Activated T-cell treated with anti-CD3 and anti-CD28 coated beads, Interleukin-2, amount 50 U/mL, for 24 hours (primary cell): Measurements from ENCODE around the gene PIEZO2.

Source experiments
- DNase-seq: peaks from one replicate; pipeline ENCODE4 v3.0.0-alpha.2; 2020
- H3K27ac Mint-ChIP-seq: 2 replicates; pipeline ENCODE4 v1.8.0; 2020; ENCODE audit warnings: mild to moderate bottlenecking, mixed read lengths
- H3K27me3 Mint-ChIP-seq: 2 replicates; pipeline ENCODE4 v1.8.0; 2020; ENCODE audit warnings: mixed read lengths
- H3K36me3 Mint-ChIP-seq: 2 replicates; pipeline ENCODE4 v1.8.0; 2020; ENCODE audit warnings: low read depth, mixed read lengths
- H3K4me1 Mint-ChIP-seq: 2 replicates; pipeline ENCODE4 v1.8.0; 2020; ENCODE audit warnings: low read depth, mixed read lengths
- H3K4me3 Mint-ChIP-seq: 2 replicates; pipeline ENCODE4 v1.8.0; 2020; ENCODE audit warnings: mild to moderate bottlenecking, moderate library complexity, mixed read lengths
- H3K9me3 Mint-ChIP-seq: 2 replicates; pipeline ENCODE4 v1.8.0; 2020; ENCODE audit warnings: mixed read lengths

The PIEZO2 gene

DNA sequence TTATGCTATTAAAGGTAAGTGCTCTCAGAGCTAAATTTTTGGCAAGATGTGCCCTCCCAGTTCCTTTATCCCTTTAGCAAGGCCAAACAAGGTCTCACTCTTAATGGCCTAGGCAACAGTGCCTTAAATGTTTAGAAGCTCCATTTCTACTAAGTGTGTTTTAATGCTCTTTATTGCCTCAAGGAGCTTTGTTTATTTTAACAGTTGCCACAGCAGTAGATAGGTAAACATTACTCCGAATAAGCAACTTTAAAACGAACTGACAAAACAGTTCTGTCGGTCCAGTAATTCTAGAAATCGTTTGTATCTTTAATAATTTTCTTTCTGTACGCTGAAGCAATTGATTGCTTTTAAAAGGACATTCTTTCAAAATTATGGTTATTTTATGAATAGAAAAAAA lies 74.5 kb downstream of the PIEZO2 start:
- no peaks in the 10 kb centered on the region for H3K36me3 Mint-ChIP-seq
- no peak overlapping the region for H3K27ac Mint-ChIP-seq
- no peak overlapping the region for H3K4me3 Mint-ChIP-seq
- no peaks in the 10 kb centered on the region for H3K4me1 Mint-ChIP-seq
- H3K27me3 Mint-ChIP-seq: no peaks in the 10 kb centered on the region
- H3K9me3 Mint-ChIP-seq: no peaks in the 10 kb centered on the region
- no peak for DNase-seq

- H3K9me3 Mint-ChIP-seq: no peaks in the 10 kb centered on the region
- H3K36me3 Mint-ChIP-seq: no peaks in the 10 kb centered on the region
- DNase-seq: no peak
- no peaks in the 10 kb centered on the region for H3K27me3 Mint-ChIP-seq
- H3K4me1 Mint-ChIP-seq: no peaks in the 10 kb centered on the region
- no peak overlapping the region for H3K4me3 Mint-ChIP-seq
- no peak overlapping the region for H3K27ac Mint-ChIP-seq
Observed at GRCh38 chr18:11073971-11074370, 75.4 kb downstream of the PIEZO2 start.

GRCh38 chr18:11072632-11073031 lies 76.7 kb downstream of the PIEZO2 start:
- Mint-ChIP-seq H3K4me3 (no peak overlapping the region), H3K9me3 (no peaks in the 10 kb centered on the region), H3K27ac (no peak overlapping the region), H3K4me1 (no peaks in the 10 kb centered on the region), H3K36me3 (no peaks in the 10 kb centered on the region), H3K27me3 (no peaks in the 10 kb centered on the region)
- DNase-seq: no peak

DNA sequence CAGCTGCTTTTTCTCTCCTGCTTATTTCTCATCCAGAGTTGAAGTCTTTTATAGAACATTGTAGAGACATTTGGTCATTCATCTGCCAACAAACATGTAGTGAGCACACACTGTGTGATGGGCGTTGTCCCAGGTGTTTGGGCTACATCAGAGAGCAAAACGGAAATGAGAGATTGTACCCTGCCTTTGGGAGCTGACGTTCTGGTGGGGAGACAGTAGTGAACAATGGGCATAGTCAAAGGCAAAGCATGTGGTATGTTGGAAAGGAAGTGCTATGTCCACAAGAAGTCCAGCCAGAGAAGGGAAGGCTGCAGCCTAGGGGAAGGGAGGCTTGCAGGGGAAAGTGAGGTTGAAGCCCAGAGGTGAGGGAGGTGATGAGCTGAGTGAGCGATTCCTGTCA lies 78.1 kb downstream of the PIEZO2 start:
- Mint-ChIP-seq H3K4me1 (no peaks in the 10 kb centered on the region), H3K27me3 (no peaks in the 10 kb centered on the region), H3K4me3 (no peak overlapping the region), H3K36me3 (no peaks in the 10 kb centered on the region), H3K9me3 (peaks cover 2% of the 10 kb centered on the region), H3K27ac (no peak overlapping the region)
- no peak for DNase-seq

DNA sequence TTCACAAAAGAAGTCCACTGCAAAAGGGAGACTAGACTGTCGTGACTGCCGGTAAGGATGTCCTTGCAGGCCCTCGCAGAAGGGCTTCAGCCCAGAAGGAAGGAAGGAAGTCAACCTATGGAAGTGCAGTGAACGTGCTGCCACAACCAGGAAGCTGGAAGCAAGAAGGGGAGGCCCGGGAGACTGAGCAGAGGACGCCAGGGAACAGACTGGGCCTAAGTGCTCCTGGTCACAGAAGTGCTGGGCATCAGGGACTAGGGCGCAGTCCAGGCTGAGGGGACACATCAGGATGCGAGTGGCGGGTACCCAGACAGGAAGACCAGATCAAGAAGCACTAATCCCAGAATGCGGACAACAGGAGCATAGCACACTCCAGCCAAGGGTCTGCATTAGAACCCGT lies 78.8 kb downstream of the PIEZO2 start:
- Mint-ChIP-seq H3K36me3 (no peaks in the 10 kb centered on the region), H3K9me3 (peaks cover 2% of the 10 kb centered on the region), H3K27ac (no peak overlapping the region), H3K4me1 (no peaks in the 10 kb centered on the region), H3K27me3 (no peaks in the 10 kb centered on the region), H3K4me3 (no peak overlapping the region)
- DNase-seq: no peak

- no peaks in the 10 kb centered on the region for H3K4me1 Mint-ChIP-seq
- no peaks in the 10 kb centered on the region for H3K36me3 Mint-ChIP-seq
- H3K9me3 Mint-ChIP-seq: peaks cover 4% of the 10 kb centered on the region
- no peak overlapping the region for H3K27ac Mint-ChIP-seq
- no peak overlapping the region for H3K4me3 Mint-ChIP-seq
- H3K27me3 Mint-ChIP-seq: no peaks in the 10 kb centered on the region
- no peak for DNase-seq
Observed at GRCh38 chr18:11066038-11066437, 83.3 kb downstream of the PIEZO2 start.

DNA sequence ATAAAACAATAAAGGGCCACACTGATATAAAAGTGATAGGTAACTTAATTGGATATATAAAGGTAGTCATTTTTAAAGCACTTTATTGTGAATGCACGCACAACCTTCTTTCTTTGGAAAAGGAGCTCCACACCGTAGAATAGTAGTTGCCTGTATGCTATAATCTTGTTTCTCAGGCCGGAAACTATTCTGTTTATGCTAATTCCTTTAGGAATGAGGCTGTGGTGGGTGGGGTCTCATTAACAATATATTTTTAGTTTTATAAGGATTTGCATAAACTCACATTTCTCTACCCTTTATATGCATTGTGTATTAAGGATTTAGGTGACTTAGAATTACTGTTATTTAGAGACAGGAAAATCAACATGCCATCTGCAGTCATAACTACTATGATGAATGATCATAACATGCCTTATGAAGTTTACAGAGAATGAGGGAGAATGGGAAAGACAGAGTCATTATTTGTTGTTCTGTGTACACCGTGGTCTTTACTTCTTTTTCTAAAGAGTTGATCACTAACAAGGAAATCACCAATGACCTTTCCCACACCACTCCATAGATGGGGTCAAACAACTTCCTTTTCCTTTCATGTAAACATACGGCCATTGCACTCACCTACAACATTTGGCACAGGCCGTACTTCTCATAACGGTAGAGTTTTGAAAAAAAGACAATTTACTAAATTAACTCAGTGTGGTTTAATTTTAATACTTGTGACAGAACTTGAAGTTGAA lies 84.5 kb downstream of the PIEZO2 start:
- no peak overlapping the region for H3K27ac Mint-ChIP-seq
- H3K4me1 Mint-ChIP-seq: no peaks in the 10 kb centered on the region

DNA sequence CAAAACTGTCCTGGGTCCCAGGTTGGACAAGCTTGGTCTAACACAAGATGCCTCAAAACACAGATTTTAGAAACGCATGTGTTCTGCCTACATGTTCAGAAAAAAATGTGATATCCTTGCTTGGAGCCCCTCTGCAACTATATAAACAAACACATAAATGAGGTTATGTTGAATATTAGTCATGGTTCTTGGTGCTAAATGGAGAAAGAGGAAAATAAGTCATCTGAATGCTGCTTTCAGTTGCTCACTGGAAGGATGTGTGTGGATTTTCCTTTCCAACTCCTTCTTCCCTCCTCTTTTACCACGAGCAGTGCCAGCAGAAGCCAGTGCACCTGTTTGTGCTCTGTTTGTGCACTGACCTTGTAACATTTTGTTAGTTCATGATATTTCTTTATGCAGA lies 85.3 kb downstream of the PIEZO2 start:
- Mint-ChIP-seq H3K4me1 (no peaks in the 10 kb centered on the region), H3K9me3 (peaks cover 4% of the 10 kb centered on the region), H3K27ac (no peak overlapping the region), H3K4me3 (no peak overlapping the region), H3K27me3 (no peaks in the 10 kb centered on the region), H3K36me3 (no peaks in the 10 kb centered on the region)
- DNase-seq: no peak

More for the DNA sequence above, 84.5 kb downstream of the PIEZO2 start:
- Mint-ChIP-seq H3K36me3 (no peaks in the 10 kb centered on the region), H3K27me3 (no peaks in the 10 kb centered on the region), H3K9me3 (peaks cover 4% of the 10 kb centered on the region), H3K4me3 (no peak overlapping the region)
- no peak for DNase-seq

DNA sequence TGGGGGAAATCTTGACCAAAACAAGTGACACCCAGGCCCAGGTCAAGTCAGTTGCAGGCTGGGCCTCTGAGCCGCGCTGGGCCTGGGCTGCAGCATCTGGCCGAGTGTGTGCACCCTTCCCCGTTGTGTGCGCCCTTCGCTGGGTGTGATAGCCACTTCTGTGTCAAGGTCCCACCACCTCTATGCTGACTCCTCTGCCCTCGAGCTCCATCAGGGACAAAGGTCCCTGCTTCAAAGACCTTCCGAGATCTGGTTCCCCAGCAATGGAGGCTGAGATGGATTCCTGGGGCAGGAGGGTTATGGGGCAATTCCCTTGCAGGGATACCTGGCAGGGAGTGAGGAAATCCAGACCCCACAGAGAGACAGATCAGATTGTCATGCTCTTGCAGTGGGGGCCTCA lies 93.6 kb downstream of the PIEZO2 start:
- no peak for DNase-seq
- H3K36me3 Mint-ChIP-seq: no peaks in the 10 kb centered on the region

GRCh38 chr18:11054497-11054896 lies 94.9 kb downstream of the PIEZO2 start:
- H3K9me3 Mint-ChIP-seq: no peaks in the 10 kb centered on the region
- H3K4me3 Mint-ChIP-seq: no peak overlapping the region
- H3K27ac Mint-ChIP-seq: no peak overlapping the region
- H3K4me1 Mint-ChIP-seq: no peaks in the 10 kb centered on the region
- no peaks in the 10 kb centered on the region for H3K27me3 Mint-ChIP-seq
- DNase-seq: no peak
- no peaks in the 10 kb centered on the region for H3K36me3 Mint-ChIP-seq

More for the DNA sequence above, 93.6 kb downstream of the PIEZO2 start:
- H3K9me3 Mint-ChIP-seq: no peaks in the 10 kb centered on the region
- no peak overlapping the region for H3K4me3 Mint-ChIP-seq
- no peaks in the 10 kb centered on the region for H3K4me1 Mint-ChIP-seq
- no peak overlapping the region for H3K27ac Mint-ChIP-seq
- H3K27me3 Mint-ChIP-seq: no peaks in the 10 kb centered on the region

GRCh38 chr18:11053293-11053692 lies 96.1 kb downstream of the PIEZO2 start:
- Mint-ChIP-seq H3K27me3 (no peaks in the 10 kb centered on the region), H3K27ac (no peak overlapping the region), H3K4me1 (no peaks in the 10 kb centered on the region), H3K9me3 (no peaks in the 10 kb centered on the region), H3K36me3 (no peaks in the 10 kb centered on the region), H3K4me3 (no peak overlapping the region)
- DNase-seq: no peak

DNA sequence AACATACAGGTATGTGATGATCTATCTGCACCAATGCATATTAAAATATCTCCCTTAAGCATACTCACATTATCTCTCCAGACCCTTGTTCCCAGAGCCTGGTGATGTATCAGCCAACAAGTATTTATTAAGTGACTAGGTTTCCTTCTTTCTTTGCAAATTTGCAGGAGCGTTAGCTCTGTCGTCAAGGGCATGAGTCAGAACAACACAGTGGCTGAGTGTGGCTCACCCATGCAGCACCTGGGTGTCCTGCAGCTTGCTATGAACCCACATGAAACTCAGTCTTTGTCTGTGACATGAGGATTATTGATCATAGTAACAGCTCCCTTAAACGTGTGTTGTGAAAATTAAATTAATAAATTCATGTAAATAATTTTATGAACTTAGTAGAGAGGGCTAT lies 96.6 kb downstream of the PIEZO2 start:
- Mint-ChIP-seq H3K27me3 (no peaks in the 10 kb centered on the region), H3K4me3 (no peak overlapping the region), H3K36me3 (no peaks in the 10 kb centered on the region), H3K4me1 (no peaks in the 10 kb centered on the region), H3K9me3 (no peaks in the 10 kb centered on the region), H3K27ac (no peak overlapping the region)
- DNase-seq: no peak

- no peak for DNase-seq
- Mint-ChIP-seq H3K27ac (no peak overlapping the region), H3K36me3 (no peaks in the 10 kb centered on the region), H3K9me3 (no peaks in the 10 kb centered on the region), H3K27me3 (no peaks in the 10 kb centered on the region), H3K4me3 (no peak overlapping the region), H3K4me1 (no peaks in the 10 kb centered on the region)
Observed at GRCh38 chr18:11051462-11051861, 97.9 kb downstream of the PIEZO2 start.

- Mint-ChIP-seq H3K36me3 (no peaks in the 10 kb centered on the region), H3K4me3 (no peak overlapping the region), H3K27me3 (no peaks in the 10 kb centered on the region), H3K4me1 (no peaks in the 10 kb centered on the region), H3K27ac (no peak overlapping the region), H3K9me3 (no peaks in the 10 kb centered on the region)
- DNase-seq: no peak
Observed at GRCh38 chr18:11050966-11051365, 98.4 kb downstream of the PIEZO2 start.

GRCh38 chr18:11047817-11048216 lies 101.6 kb downstream of the PIEZO2 start:
- H3K4me1 Mint-ChIP-seq: no peaks in the 10 kb centered on the region
- H3K4me3 Mint-ChIP-seq: no peak overlapping the region
- no peak overlapping the region for H3K27ac Mint-ChIP-seq
- no peaks in the 10 kb centered on the region for H3K27me3 Mint-ChIP-seq
- DNase-seq: no peak
- H3K9me3 Mint-ChIP-seq: no peaks in the 10 kb centered on the region
- no peaks in the 10 kb centered on the region for H3K36me3 Mint-ChIP-seq

- DNase-seq: no peak
- no peaks in the 10 kb centered on the region for H3K27me3 Mint-ChIP-seq
- H3K9me3 Mint-ChIP-seq: no peaks in the 10 kb centered on the region
- no peaks in the 10 kb centered on the region for H3K36me3 Mint-ChIP-seq
- H3K4me1 Mint-ChIP-seq: no peaks in the 10 kb centered on the region
- H3K27ac Mint-ChIP-seq: no peak overlapping the region
- H3K4me3 Mint-ChIP-seq: no peak overlapping the region
Observed at GRCh38 chr18:11047156-11047555, 102.2 kb downstream of the PIEZO2 start.
